ENCODE results near the gene ISLR2. TPM values are rescaled to one million over a fixed set of nuclear protein-coding genes. Genes with fewer than 3 reads are reported as not detected.

ISLR2 gene
- total RNA-seq, 6 donors from 2014 or later = under 0.01 to 2.5 (median 1.3) TPM; not detected in 3

- DNase-seq = no peak
- H3K27ac ChIP-seq = no peak overlapping the region
- no peaks in the 10 kb centered on the region for H3K9me3 ChIP-seq
- 66 to 67% methylated on average over 7 of the region's 7 CpGs for WGBS, 2 donors
- H3K4me1 ChIP-seq = no peaks in the 10 kb centered on the region
- TF ChIP-seq CTCF (IDR thresholded peaks at IDR 0.05) (no peak), POLR2AphosphoS5 (IDR thresholded peaks at IDR 0.05) (no peak), POLR2A (IDR thresholded peaks at IDR 0.05) (no peak), EP300 (IDR thresholded peaks at IDR 0.05) (no peak)
- ATAC-seq (ENCODE audit: low FRiP score in 2 of 2) = no peak
- no peak overlapping the region for H3K4me3 ChIP-seq
- no peaks in the 10 kb centered on the region for H3K36me3 ChIP-seq
- no peaks in the 10 kb centered on the region for H3K27me3 ChIP-seq
Measured at GRCh38 chr15:74109713-74110112, 20.7 kb upstream of the ISLR2 start.

DNA sequence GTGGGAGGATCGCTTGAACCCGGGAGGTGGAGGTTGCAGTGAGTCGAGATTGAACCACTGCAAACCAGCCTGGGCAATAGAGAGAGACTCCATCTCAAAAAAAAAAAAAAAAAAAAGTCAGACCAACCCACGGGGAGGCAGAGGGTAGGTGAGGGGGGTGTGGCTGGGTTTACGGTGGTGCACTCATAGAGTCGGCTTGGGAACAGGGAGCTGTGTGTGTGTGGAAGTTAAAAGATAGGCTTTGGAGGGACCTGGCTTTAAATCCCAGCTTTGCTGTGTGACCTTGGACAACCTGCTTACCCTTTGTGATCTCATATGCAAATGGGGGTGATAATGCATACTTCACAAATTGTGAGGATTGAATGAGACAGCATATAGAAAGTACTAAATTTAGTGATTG, 10.0 kb upstream of the ISLR2 start:
- Histone ChIP-seq H3K27me3 (peaks cover 0 to 14% (median 0%) of the 10 kb centered on the region in 4 donors), H3K27ac (no peak overlapping the region), H3K4me3 (no peak overlapping the region), H3K4me1 (no peaks in the 10 kb centered on the region), H3K9me3 (no peaks in the 10 kb centered on the region), H3K36me3 (no peaks in the 10 kb centered on the region)
- WGBS, 2 donors = 78 to 80% methylated on average over 6 of the region's 6 CpGs
- no peak for DNase-seq
- no peak for ATAC-seq (ENCODE audit: low FRiP score in 2 of 2)
- TF ChIP-seq CTCF (IDR thresholded peaks at IDR 0.05) (no peak), POLR2A (IDR thresholded peaks at IDR 0.05) (no peak), POLR2AphosphoS5 (IDR thresholded peaks at IDR 0.05) (no peak), EP300 (IDR thresholded peaks at IDR 0.05) (no peak)

DNA sequence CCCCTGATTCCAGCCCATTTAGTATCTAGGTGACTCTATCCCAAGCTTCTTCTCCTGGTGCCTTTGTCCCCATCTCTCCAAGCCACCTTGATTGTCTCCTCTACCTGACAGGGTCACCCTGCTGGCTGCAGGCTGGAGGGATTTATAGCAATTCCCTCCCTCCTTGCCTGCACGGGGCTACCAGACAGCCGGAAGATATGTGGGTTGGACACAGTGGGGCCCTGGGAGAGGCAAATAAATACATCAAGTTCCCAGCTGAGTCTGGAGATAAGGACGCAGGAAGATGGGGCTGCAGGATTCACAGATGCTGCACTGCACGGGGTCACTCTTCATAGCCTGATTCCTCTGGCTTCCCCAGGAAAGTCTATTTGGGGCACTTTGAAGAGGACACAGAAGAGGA, 9.3 kb upstream of the ISLR2 start:
- DNase-seq (no peak), ATAC-seq (ENCODE audit: low FRiP score in 2 of 2) (no peak)
- H3K9me3 ChIP-seq = no peaks in the 10 kb centered on the region
- H3K4me1 ChIP-seq = no peaks in the 10 kb centered on the region
- no peak overlapping the region for H3K4me3 ChIP-seq
- TF ChIP-seq EP300 (IDR thresholded peaks at IDR 0.05) = no peak
- TF ChIP-seq POLR2A (IDR thresholded peaks at IDR 0.05) = no peak
- no peak overlapping the region for H3K27ac ChIP-seq
- H3K27me3 ChIP-seq = peaks cover 0 to 14% (median 0%) of the 10 kb centered on the region in 4 donors
- 11 to 53% methylated on average over 4 of the region's 4 CpGs for WGBS, 2 donors
- H3K36me3 ChIP-seq = no peaks in the 10 kb centered on the region

DNA sequence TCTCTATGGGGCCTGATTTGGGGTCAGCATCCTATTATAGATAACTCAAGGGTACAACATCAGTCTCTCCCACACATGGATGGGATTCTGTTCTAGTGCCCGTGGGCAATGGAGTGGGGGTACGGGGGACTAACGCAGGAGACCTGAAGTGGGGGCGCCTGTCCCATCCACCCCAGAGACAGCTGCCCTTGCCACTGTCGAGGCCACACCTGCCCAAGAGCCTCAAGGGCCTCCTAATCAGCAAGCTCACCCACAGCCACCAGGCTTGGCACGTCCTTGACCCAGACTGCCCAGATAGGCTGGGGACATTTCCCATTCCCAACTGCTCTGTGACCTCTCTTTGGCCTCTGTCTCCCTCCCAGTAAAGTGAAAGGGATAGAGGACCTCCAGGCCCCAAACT, 8.5 kb upstream of the ISLR2 start:
- Histone ChIP-seq H3K27me3 (peaks cover 0 to 14% (median 0%) of the 10 kb centered on the region in 4 donors), H3K4me3 (no peak overlapping the region), H3K27ac (no peak overlapping the region), H3K4me1 (no peaks in the 10 kb centered on the region), H3K36me3 (no peaks in the 10 kb centered on the region), H3K9me3 (no peaks in the 10 kb centered on the region)
- ATAC-seq (ENCODE audit: low FRiP score in 2 of 2) (no peak), DNase-seq (no peak)
- TF ChIP-seq POLR2A (IDR thresholded peaks at IDR 0.05) = no peak
- no peak for TF ChIP-seq POLR2AphosphoS5 (IDR thresholded peaks at IDR 0.05)
- no peak for TF ChIP-seq EP300 (IDR thresholded peaks at IDR 0.05)
- TF ChIP-seq CTCF (IDR thresholded peaks at IDR 0.05) = no peak
- WGBS, 2 donors = 83% methylated on average over 6 of the region's 6 CpGs; no CpG with 5 or more reads in 1 of the 2 donors

GRCh38 chr15:74122403-74123130, 7.8 kb upstream of the ISLR2 start:
- TF ChIP-seq POLR2A (IDR thresholded peaks at IDR 0.05) (no peak), CTCF (IDR thresholded peaks at IDR 0.05) (no peak)
- no peak for ATAC-seq (ENCODE audit: low FRiP score in 2 of 2)
- no peak overlapping the region for H3K27ac ChIP-seq
- peaks cover 3 to 4% (median 4%) of the 10 kb centered on the region in 4 donors for H3K4me1 ChIP-seq
- no peaks in the 10 kb centered on the region for H3K36me3 ChIP-seq
- H3K4me3 ChIP-seq = no peak overlapping the region
- H3K27me3 ChIP-seq = peaks cover 0 to 14% (median 2%) of the 10 kb centered on the region in 4 donors
- DNase-seq = no peak
- H3K9me3 ChIP-seq = no peaks in the 10 kb centered on the region
- WGBS, 2 donors = 33 to 54% methylated on average over 3 to 5 of the region's 5 CpGs

All from upper lobe of left lung (tissue), 6 donors.